VCaP (cell line): ENCODE data around the gene TMCC2.

Source experiments
- H3K27ac ChIP-seq: fragments of 450-650 bp; 2 replicates; pipeline ENCODE4 v1.5.1; 2017
- TF ChIP-seq, protein P1 (sequence below): fragments of 450-650 bp; conservative IDR thresholded peaks from 2 replicates; pipeline ENCODE4 v1.5.1; 2017; ENCODE audit warnings: mild to moderate bottlenecking, moderate library complexity

Gene TMCC2

DNA sequence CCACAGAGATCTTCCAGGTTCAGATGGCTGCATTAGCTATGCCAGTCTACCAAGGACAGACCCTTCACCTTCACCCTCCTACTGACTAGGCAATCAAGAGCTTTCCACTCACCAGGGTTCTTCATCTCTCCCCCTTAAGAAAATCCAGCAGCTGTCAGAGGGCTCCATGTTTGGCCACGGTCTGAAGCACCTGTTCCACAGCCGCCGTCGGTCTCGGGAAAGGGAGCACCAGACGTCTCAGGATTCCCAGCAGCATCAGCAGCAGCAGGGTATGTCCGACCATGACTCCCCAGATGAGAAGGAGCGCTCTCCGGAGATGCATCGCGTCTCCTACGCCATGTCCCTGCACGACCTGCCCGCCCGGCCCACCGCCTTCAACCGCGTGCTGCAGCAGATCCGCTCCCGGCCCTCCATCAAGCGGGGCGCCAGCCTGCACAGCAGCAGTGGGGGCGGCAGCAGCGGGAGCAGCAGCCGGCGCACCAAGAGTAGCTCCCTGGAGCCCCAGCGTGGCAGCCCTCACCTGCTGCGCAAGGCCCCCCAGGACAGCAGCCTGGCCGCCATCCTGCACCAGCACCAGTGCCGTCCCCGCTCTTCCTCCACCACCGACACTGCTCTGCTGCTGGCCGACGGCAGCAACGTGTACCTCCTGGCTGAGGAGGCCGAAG, 13.8 kb downstream of the TMCC2 start:
- TF ChIP-seq, protein P1, sequence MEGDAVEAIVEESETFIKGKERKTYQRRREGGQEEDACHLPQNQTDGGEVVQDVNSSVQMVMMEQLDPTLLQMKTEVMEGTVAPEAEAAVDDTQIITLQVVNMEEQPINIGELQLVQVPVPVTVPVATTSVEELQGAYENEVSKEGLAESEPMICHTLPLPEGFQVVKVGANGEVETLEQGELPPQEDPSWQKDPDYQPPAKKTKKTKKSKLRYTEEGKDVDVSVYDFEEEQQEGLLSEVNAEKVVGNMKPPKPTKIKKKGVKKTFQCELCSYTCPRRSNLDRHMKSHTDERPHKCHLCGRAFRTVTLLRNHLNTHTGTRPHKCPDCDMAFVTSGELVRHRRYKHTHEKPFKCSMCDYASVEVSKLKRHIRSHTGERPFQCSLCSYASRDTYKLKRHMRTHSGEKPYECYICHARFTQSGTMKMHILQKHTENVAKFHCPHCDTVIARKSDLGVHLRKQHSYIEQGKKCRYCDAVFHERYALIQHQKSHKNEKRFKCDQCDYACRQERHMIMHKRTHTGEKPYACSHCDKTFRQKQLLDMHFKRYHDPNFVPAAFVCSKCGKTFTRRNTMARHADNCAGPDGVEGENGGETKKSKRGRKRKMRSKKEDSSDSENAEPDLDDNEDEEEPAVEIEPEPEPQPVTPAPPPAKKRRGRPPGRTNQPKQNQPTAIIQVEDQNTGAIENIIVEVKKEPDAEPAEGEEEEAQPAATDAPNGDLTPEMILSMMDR: no peak
- no peak overlapping the region for H3K27ac ChIP-seq

DNA sequence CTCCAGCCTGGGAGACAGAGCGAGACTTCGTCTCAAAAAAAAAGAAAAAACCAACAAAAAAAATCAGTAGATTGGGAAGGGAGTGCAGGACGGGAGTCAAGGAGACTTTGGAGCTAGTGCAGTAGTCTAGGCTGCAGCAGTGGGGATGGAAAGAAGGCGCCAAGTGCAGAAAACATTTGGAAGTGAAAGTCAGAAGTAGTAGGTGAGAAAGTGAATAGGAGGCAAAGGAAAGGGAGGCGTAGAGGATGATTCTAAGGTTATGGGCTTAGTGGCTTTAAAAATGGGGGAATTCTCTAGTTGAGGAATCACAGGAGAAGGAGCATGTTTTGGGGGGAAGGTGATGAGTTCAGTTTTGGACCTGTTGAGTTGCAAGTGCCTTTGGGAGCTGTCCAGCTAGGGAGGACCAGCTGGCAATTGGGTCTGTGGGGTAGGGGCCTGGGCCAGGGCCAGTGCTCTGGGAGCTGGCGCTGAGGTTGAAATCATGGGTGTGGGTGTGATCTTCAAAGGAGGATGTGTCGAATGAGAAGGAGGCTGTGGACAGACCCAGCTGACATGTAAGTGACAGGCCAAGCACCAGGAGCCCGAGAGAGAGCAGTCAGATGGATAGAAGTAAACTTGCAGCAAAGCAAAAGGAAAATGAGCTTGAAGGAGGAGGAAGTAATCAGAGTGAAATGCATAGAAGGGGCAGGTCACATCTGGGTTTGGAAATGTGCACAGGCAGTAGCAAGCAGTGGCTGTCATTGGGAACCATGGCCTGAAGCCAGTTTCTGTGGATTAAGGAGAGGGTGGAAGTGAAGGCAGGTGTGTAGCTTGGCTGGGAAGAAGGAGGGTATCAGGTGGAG, 15.8 kb downstream of the TMCC2 start:
- TF ChIP-seq, protein P1: no peak
- no peak overlapping the region for H3K27ac ChIP-seq

DNA sequence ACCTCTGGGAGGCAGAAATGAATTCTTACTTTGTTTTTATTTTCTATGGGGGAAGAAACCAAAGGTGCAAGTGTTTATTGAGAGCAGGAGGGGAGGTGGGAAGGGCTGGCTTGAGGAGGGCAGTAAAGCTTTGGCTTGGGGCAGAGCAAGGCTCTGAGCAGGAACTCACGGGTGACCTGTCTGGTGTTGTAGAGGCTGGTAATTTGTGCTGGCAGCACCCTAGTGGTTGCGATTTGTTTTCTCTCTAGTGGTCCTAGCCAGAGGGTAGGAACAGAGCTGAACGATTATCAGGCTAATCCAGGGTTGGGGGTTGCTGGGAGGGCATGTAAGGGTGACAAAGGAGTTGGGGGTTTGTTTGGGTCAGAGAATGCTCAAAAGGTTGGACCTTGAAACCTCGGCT, 16.6 kb downstream of the TMCC2 start:
- H3K27ac ChIP-seq: no peak overlapping the region
- TF ChIP-seq, protein P1: no peak

DNA sequence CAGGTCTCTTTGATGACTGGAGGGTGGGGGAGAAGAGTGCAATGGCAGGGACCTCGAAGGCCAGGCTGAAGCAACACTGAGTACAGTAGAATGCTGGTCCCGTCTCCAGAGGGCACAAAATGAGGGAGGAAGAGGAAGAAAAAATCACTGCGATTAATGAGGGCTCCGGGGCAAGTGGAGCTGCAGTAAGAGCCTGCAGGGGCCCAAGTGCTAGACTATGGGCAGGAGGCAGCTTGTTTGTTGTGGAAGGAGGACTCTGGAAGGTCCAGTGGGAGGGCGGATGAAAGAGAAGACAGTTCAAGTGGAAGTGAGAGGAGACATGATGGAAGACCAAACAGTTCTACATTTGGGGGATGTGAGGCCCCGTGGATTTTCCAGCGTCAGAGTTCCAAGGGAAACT, 17.4 kb downstream of the TMCC2 start:
- TF ChIP-seq, protein P1: no peak
- H3K27ac ChIP-seq: no peak overlapping the region

DNA sequence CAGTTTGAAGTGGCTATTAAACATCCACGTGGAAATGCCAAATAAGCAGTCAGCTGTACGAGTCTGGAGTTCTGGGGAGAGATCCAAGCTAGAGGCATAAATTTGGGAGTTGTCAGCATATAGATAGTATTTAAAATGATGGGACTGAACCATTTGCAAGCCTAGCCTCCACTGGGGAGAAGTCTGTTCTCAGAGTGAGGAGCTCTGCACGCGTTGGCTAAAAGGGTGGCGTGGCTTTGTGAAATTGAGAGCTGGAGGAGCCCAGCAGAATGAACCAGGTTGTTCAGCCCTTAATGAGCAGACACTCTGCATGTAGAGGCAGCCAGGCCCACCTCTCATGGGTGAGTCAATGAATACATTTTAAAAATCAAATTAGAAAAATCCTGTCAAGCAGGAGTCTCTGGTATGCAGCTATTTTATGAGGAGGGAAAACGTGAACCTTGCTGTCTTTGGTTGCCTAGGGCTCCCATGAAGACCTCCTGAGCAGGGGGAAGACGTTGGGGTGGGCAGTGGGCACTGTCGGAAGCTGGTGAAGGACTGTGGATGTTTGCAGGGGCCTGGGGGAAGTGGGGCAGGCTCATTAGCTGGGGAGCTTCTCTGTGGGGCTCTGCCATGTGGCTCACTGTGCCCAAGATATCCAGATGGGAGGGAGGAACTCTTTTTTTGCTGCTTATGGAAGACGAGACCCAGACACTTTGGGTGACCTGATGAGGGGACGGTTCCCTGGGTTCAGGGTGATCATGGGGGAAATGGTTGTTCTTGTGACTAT, 18.8 kb downstream of the TMCC2 start:
- no peak overlapping the region for H3K27ac ChIP-seq
- TF ChIP-seq, protein P1: no peak

DNA sequence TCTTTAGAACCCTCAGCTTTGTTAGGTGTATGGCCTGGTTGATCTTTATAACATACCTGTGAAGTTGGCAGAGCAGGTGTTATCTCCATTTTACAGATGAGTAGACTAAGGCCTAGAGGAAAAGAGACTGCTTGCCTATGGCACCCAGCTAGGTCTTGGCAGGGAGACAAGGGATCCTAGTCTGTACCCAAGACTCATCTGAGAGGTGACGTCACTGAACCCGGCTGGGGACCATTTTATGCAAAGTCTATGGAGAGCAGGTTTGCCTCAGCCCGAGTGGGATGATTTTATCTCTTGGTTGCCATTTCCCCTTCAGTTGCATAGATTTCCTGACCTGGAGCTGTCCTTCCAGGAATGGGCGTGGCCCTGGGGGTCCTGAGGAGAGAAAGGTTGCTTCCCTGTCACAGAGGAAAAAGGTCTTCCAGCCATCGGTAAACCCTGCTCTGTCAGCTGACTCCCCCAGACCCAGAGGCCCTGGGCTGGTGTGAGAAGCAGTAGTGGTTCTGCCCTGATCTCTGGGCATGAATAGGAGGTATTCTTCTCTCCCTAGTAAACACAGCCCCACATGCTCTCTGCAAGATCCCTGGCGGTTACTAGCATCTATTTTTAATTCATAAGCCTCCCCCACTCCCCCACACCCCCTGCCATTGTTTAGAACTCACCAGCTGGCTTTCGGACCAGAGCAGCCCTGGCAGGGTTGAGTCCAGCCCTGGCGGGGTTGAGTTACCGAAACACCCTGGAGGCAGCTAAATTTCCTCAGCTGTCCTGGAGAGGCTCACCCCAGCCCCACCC, 19.6 kb downstream of the TMCC2 start:
- H3K27ac ChIP-seq: no peak overlapping the region
- TF ChIP-seq, protein P1: no peak
